Calu3 (cell line): ENCODE measurements around the gene EN2. TPM values are rescaled to one million over a fixed set of nuclear protein-coding genes. Genes with fewer than 3 reads are reported as not detected.
A peak's percentile ranks its signal among the peaks of the same experiment; 100 is the strongest.

Experiments
- Bru-seq: library from RNA; stranded (reverse); fragments of 400-500 nt; gene quantifications from one replicate; lab custom pipeline; 2021; lab: Mats Ljungman, UMichigan
- BruChase-seq, 2 experiments: library from RNA; stranded (reverse); fragments of 400-500 nt; gene quantifications; one replicate each; lab custom pipeline; 2021; lab: Mats Ljungman, UMichigan
- BruUV-seq: library from RNA; stranded (reverse); fragments of 400-500 nt; replicated peaks from 2 replicates; lab custom pipeline; 2021; lab: Mats Ljungman, UMichigan
- CTCF ChIA-PET: fragments of 300-600 bp; sonication (Branson Sonifier 250); formaldehyde crosslinking; loops from one replicate; lab custom pipeline; 2022; ENCODE audit warnings: antibody characterized with exemption; lab: Charles Lee
- DNase-seq: peaks from one replicate; pipeline ENCODE4 v3.0.0; 2022
- H3K27ac Mint-ChIP-seq: one replicate; pipeline ENCODE4 v1.8.0; 2022; ENCODE audit warnings: mixed read lengths; ENCODE audit not compliant: unreplicated experiment
- H3K27me3 Mint-ChIP-seq: one replicate; pipeline ENCODE4 v1.8.0; 2022; ENCODE audit warnings: mixed read lengths; ENCODE audit not compliant: unreplicated experiment
- H3K36me3 Mint-ChIP-seq: one replicate; pipeline ENCODE4 v1.8.0; 2022; ENCODE audit warnings: mild to moderate bottlenecking, moderate library complexity, mixed read lengths; ENCODE audit not compliant: insufficient read depth, unreplicated experiment
- H3K4me1 Mint-ChIP-seq: one replicate; pipeline ENCODE4 v1.8.0; 2022; ENCODE audit warnings: mild to moderate bottlenecking, low read depth, mixed read lengths; ENCODE audit not compliant: unreplicated experiment
- H3K4me3 Mint-ChIP-seq: one replicate; pipeline ENCODE4 v1.8.0; 2022; ENCODE audit warnings: mild to moderate bottlenecking, low read depth, moderate library complexity, mixed read lengths; ENCODE audit not compliant: unreplicated experiment
- H3K9me3 Mint-ChIP-seq: one replicate; pipeline ENCODE4 v1.8.0; 2022; ENCODE audit warnings: low read depth, mixed read lengths; ENCODE audit not compliant: unreplicated experiment
- CTCF ChIP-seq: fragments of 200-600 bp; IDR thresholded peaks from one replicate; pipeline ENCODE4 v1.8.0; 2022; ENCODE audit warnings: antibody characterized with exemption; ENCODE audit not compliant: unreplicated experiment
- intact Hi-C: fragments of 100-400 bp; cut with micrococcal nuclease; formaldehyde crosslinking; loops from one replicate; pipeline ENCODE4 v1.10.0; 2022; ENCODE audit not compliant: unreplicated experiment
- long read RNA-seq: library from polyadenylated mRNA; stranded (forward); transcript quantifications from one replicate; pipeline ENCODE4 v2.0.0, GENCODE V29; 2022
- total RNA-seq: library from RNA; stranded (reverse); gene quantifications from 2 replicates; pipeline ENCODE4 v1.2.3, GENCODE V29; 2022

EN2 gene
- total RNA-seq (3.2 TPM in 2 replicates), Bru-seq, nascent RNA (percentile 36 among the genes with signal in this experiment), BruChase-seq, experiment 1, labeled RNA remaining after a 6-hour chase (percentile 55 among the genes with signal in this experiment), BruChase-seq, experiment 2, labeled RNA remaining after a 2-hour chase (percentile 52 among the genes with signal in this experiment)
- long read RNA-seq, transcript EN2-201 (2 exons, 3,395 nt): major isoform, 8 of 10 reads
- long read RNA-seq, partial matches to known transcripts: 0 of 10 reads
- long read RNA-seq, other reads (novel, unspliced or antisense): 2 of 10 reads

GRCh38 chr7:155458111-155458877 lies at the start of gene EN2:
EN2 (plus strand) TSS chr7:155458129; CDS start chr7:155458378, 249 bp downstream.
- H3K36me3 Mint-ChIP-seq: peaks cover 40% of the 10 kb centered on the region

GRCh38 chr7:155408651-155409586 lies 49.0 kb upstream of the EN2 start:
- TF ChIP-seq CTCF: no peak
- no peaks in the 10 kb centered on the region for H3K9me3 Mint-ChIP-seq
- BruUV-seq: no TSS peak
- no peak for DNase-seq
- no peak overlapping the region for H3K4me3 Mint-ChIP-seq
- intact Hi-C loops: no loop called here
- H3K4me1 Mint-ChIP-seq: peaks cover 8% of the 10 kb centered on the region
- CTCF ChIA-PET: no interaction called here
- no peak overlapping the region for H3K27ac Mint-ChIP-seq
- H3K36me3 Mint-ChIP-seq: no peaks in the 10 kb centered on the region
- peaks cover 88% of the 10 kb centered on the region for H3K27me3 Mint-ChIP-seq

More at GRCh38 chr7:155458111-155458877, at the start of gene EN2:
- DNase-seq: peak; percentile 26
- intact Hi-C loops: no loop called here
- Mint-ChIP-seq H3K4me3 (peak within 1 kb of the TSS; percentile 86), H3K4me1 (peaks cover 20% of the 10 kb centered on the region), H3K27ac (peak within 1 kb of the TSS; percentile 82), H3K9me3 (no peaks in the 10 kb centered on the region), H3K27me3 (peaks cover 75% of the 10 kb centered on the region)
- TF ChIP-seq CTCF: no peak
- CTCF ChIA-PET: no interaction called here
- BruUV-seq: no TSS peak

- peaks cover 78% of the 10 kb centered on the region for H3K27me3 Mint-ChIP-seq
- intact Hi-C loops: loop anchor here (5.0 kb wide), 2 partner anchors 122 to 357 kb away; no protein-coding TSS in a partner anchor
- no peak for DNase-seq
- BruUV-seq: no TSS peak
- no peaks in the 10 kb centered on the region for H3K36me3 Mint-ChIP-seq
- H3K4me3 Mint-ChIP-seq: no peak overlapping the region
- TF ChIP-seq CTCF: no peak
- H3K27ac Mint-ChIP-seq: no peak overlapping the region
- CTCF ChIA-PET: no interaction called here
- H3K9me3 Mint-ChIP-seq: no peaks in the 10 kb centered on the region
- peaks cover 8% of the 10 kb centered on the region for H3K4me1 Mint-ChIP-seq
Observed at GRCh38 chr7:155409980-155410379, 47.9 kb upstream of the EN2 start.

- Mint-ChIP-seq H3K27ac (no peak overlapping the region), H3K4me1 (peaks cover 8% of the 10 kb centered on the region), H3K4me3 (no peak overlapping the region), H3K36me3 (no peaks in the 10 kb centered on the region), H3K9me3 (no peaks in the 10 kb centered on the region), H3K27me3 (peaks cover 73% of the 10 kb centered on the region)
- CTCF ChIA-PET: no interaction called here
- DNase-seq: no peak
- no peak for TF ChIP-seq CTCF
- BruUV-seq: no TSS peak
- intact Hi-C loops: loop anchor here (5.0 kb wide), 2 partner anchors 122 to 357 kb away; no protein-coding TSS in a partner anchor
Observed at GRCh38 chr7:155410431-155410830, 47.5 kb upstream of the EN2 start.
